Thoracic aorta (tissue), 2 donors: ENCODE measurements around the gene CORO6. TPM values are rescaled to one million over a fixed set of nuclear protein-coding genes. Genes with fewer than 3 reads are reported as not detected.

Experiments
- ATAC-seq: fragments of 150-250 bp; one replicate; pipeline ENCODE4 v1.8.0; 2017; ENCODE audit warnings: low read depth; ENCODE audit not compliant: insufficient number of reproducible peaks, low FRiP score
- DNase-seq: peaks from one replicate; pipeline ENCODE4 v3.0.0-alpha.2; 2020; ENCODE audit warnings: low spot score
- H3K27ac ChIP-seq, 2 donors: fragments of 200-600 bp; sonication (generic); 1 replicate in 1 of 2; 2 replicates in 1 of 2; pipeline ENCODE4 v1.5.1; 2016; ENCODE audit warnings: mild to moderate bottlenecking in 2 of 2, moderate library complexity in 2 of 2
- H3K27me3 ChIP-seq: fragments of 200-600 bp; sonication (generic); replicated peaks from 2 replicates; pipeline ENCODE4 v1.6.0; 2016; ENCODE audit warnings: mild to moderate bottlenecking; ENCODE audit not compliant: insufficient read depth
- H3K36me3 ChIP-seq: fragments of 200-600 bp; sonication (generic); one replicate; pipeline ENCODE4 v1.5.1; 2016
- H3K4me1 ChIP-seq, 2 donors: fragments of 200-600 bp; sonication (generic); 1 replicate in 1 of 2; 2 replicates in 1 of 2; pipeline versions ENCODE4 v1.5.1 to v1.6.0; 2016; ENCODE audit warnings: low read depth in 2 of 2, mild to moderate bottlenecking in 1 of 2; ENCODE audit not compliant: control insufficient read depth in 1 of 2
- H3K4me3 ChIP-seq: fragments of 200-600 bp; sonication (generic); 2 replicates; pipeline ENCODE4 v1.5.1; 2016; ENCODE audit warnings: mild to moderate bottlenecking
- H3K9me3 ChIP-seq: fragments of 200-600 bp; sonication (generic); 2 replicates; pipeline ENCODE4 v1.5.1; 2016
- CTCF ChIP-seq: fragments of 200-600 bp; sonication (generic); IDR thresholded peaks from one replicate; pipeline ENCODE4 v1.5.1; 2019; ENCODE audit warnings: antibody characterized with exemption
- total RNA-seq, 2 donors: library from RNA; depleted of rRNA; stranded (reverse); fragments of >200 nt; gene quantifications; one replicate each; pipeline versions ENCODE4 v1.1.0 to v1.2.3, GENCODE V29; 2016

Gene CORO6
- total RNA-seq, 2 donors from 2014 or later: 35.5 to 55.0 TPM

GRCh38 chr17:29633886-29634285 is 11.2 kb upstream of the CORO6 start:
- DNase-seq (no peak), ATAC-seq (no peak)
- TF ChIP-seq CTCF: no peak
- Histone ChIP-seq H3K36me3 (peaks cover 23% of the 10 kb centered on the region), H3K4me1 (peaks cover 1 to 3% of the 10 kb centered on the region in 2 donors), H3K27me3 (no peaks in the 10 kb centered on the region), H3K9me3 (no peaks in the 10 kb centered on the region), H3K4me3 (no peak overlapping the region), H3K27ac (no peak overlapping the region)

GRCh38 chr17:29630630-29631193 is 8.0 kb upstream of the CORO6 start:
- H3K27me3 ChIP-seq: no peaks in the 10 kb centered on the region
- H3K9me3 ChIP-seq: no peaks in the 10 kb centered on the region
- no peak for DNase-seq
- no peak overlapping the region for H3K27ac ChIP-seq
- no peaks in the 10 kb centered on the region for H3K4me1 ChIP-seq
- H3K4me3 ChIP-seq: no peak overlapping the region
- ATAC-seq: no peak
- TF ChIP-seq CTCF: no peak
- peaks cover 18% of the 10 kb centered on the region for H3K36me3 ChIP-seq

GRCh38 chr17:29629839-29630238 is 7.1 kb upstream of the CORO6 start:
- ATAC-seq (no peak), DNase-seq (no peak)
- no peak for TF ChIP-seq CTCF
- H3K4me1 ChIP-seq: no peaks in the 10 kb centered on the region
- no peaks in the 10 kb centered on the region for H3K27me3 ChIP-seq
- H3K9me3 ChIP-seq: no peaks in the 10 kb centered on the region
- H3K36me3 ChIP-seq: peaks cover 16% of the 10 kb centered on the region
- no peak overlapping the region for H3K27ac ChIP-seq
- H3K4me3 ChIP-seq: no peak overlapping the region

- no peaks in the 10 kb centered on the region for H3K4me1 ChIP-seq
- ATAC-seq (no peak), DNase-seq (no peak)
- peaks cover 16% of the 10 kb centered on the region for H3K36me3 ChIP-seq
- no peak for TF ChIP-seq CTCF
- no peak overlapping the region for H3K4me3 ChIP-seq
- H3K27ac ChIP-seq: no peak overlapping the region
- H3K9me3 ChIP-seq: no peaks in the 10 kb centered on the region
- H3K27me3 ChIP-seq: no peaks in the 10 kb centered on the region
Observed at GRCh38 chr17:29628644-29629043, 5.9 kb upstream of the CORO6 start.

GRCh38 chr17:29627951-29628350 is 5.2 kb upstream of the CORO6 start:
- no peaks in the 10 kb centered on the region for H3K9me3 ChIP-seq
- no peak overlapping the region for H3K27ac ChIP-seq
- peaks cover 16% of the 10 kb centered on the region for H3K36me3 ChIP-seq
- H3K4me3 ChIP-seq: no peak overlapping the region
- ATAC-seq (no peak), DNase-seq (no peak)
- TF ChIP-seq CTCF: no peak
- H3K4me1 ChIP-seq: peaks cover 0 to 4% of the 10 kb centered on the region in 2 donors
- no peaks in the 10 kb centered on the region for H3K27me3 ChIP-seq
